Uterus (tissue), 2 donors: ENCODE measurements around the gene ZFP36L2.

Experiments
- POLR2A ChIP-seq, 2 donors: fragments of 450-650 bp; IDR thresholded peaks; one replicate each; pipeline ENCODE4 v1.6.1; 2016; ENCODE audit warnings: antibody characterized with exemption in 2 of 2, mild to moderate bottlenecking in 1 of 2, moderate library complexity in 1 of 2
- TF ChIP-seq, protein P1 (sequence below), 4 experiments: fragments of 200-600 bp in 2 of 4; fragments of 450-650 bp in 2 of 4; sonication (generic) in 2 of 4; IDR thresholded peaks; one replicate each; pipeline ENCODE4 v1.5.1; 2016 to 2019; ENCODE audit warnings: antibody characterized with exemption in 4 of 4, mild to moderate bottlenecking in 2 of 4, moderate library complexity in 1 of 4

DNA sequence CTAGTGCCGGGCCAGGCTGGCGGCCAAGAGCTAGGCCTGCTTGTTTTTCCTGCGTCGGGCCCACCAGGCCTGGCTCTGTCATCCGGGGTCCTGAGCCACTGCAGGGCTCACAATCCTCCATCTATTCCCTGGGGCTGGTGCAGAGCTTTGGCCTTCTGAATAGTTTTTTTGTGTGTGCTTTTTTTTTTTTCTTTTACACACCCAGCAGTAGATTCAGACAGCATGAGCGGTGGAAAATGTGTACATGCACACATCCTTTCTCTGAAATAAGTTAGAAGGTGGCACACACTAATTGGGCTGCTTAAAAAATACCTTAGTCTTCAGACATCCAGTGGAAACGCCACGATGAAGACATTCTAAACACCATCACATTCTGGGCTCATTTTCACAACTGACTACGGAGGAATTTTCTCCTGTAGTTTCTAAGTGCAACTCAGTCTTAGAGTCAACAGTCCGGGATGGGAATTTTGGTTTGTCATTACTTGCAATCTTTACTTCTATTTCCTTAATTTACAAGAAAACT, 6.1 kb downstream of the ZFP36L2 start:
- TF ChIP-seq, protein P1, sequence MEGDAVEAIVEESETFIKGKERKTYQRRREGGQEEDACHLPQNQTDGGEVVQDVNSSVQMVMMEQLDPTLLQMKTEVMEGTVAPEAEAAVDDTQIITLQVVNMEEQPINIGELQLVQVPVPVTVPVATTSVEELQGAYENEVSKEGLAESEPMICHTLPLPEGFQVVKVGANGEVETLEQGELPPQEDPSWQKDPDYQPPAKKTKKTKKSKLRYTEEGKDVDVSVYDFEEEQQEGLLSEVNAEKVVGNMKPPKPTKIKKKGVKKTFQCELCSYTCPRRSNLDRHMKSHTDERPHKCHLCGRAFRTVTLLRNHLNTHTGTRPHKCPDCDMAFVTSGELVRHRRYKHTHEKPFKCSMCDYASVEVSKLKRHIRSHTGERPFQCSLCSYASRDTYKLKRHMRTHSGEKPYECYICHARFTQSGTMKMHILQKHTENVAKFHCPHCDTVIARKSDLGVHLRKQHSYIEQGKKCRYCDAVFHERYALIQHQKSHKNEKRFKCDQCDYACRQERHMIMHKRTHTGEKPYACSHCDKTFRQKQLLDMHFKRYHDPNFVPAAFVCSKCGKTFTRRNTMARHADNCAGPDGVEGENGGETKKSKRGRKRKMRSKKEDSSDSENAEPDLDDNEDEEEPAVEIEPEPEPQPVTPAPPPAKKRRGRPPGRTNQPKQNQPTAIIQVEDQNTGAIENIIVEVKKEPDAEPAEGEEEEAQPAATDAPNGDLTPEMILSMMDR (IDR thresholded peaks at IDR 0.05) = no peak
- no peak for TF ChIP-seq POLR2A (IDR thresholded peaks at IDR 0.05)
